VCaP (cell line): Measurements from ENCODE around the gene PEX19.
A peak's percentile ranks its signal among the peaks of the same experiment; 100 is the strongest.
"Not testable (repeated sequence)": the region's sequence is repeated elsewhere in the genome, so short reads cannot be mapped to it uniquely, and the experiment has no call there.

Experiments
- H3K27ac ChIP-seq: fragments of 450-650 bp; 2 replicates; pipeline ENCODE4 v1.5.1; 2017
- TF ChIP-seq, protein P1 (sequence below): fragments of 450-650 bp; conservative IDR thresholded peaks from 2 replicates; pipeline ENCODE4 v1.5.1; 2017; ENCODE audit warnings: mild to moderate bottlenecking, moderate library complexity

Gene PEX19

DNA sequence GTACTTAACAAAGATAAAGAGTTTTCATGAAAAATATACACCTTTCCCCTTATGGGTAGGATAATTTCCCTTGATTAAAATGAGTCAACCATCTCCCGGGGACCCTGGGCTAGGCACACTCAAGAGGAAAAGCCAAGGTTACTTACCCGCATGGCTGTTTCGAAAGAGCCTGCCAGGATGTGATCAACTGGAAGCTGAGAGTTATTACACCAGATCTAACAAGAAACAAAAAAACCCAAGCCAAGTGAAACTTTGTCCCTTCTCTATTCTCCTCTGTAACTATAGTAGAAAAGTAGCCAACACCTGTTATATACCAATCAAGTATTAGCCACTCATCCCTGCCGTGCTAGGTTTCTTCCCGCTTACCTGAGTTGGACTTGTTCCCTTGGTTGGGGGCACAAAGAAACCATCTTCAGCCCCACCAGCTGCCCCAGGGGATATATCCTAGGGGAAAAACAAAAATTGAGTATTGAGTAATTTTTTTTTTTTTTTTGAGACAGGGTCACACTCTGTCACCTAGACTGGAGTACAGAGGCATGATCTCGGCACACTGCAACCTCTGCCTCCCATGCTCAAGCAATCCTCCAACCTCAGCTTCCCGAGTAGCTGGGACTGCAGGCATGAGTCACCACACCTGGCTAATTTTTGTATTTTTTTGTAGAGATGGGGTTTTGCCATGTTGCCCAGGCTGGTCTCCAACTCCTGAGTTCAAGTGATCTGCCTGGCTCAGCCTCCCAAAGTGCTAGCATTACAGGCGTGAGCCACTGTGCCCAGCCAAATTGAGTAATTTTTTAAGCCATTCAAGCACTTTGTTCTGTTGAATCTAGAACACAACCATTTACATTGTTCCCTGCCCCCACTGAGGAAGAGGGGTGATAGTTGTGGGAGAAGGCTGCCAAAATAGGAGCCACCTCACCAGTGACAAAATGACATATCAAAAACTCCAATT, 8.4 kb upstream of the PEX19 start:
- H3K27ac ChIP-seq = no peak overlapping the region
- TF ChIP-seq, protein P1, sequence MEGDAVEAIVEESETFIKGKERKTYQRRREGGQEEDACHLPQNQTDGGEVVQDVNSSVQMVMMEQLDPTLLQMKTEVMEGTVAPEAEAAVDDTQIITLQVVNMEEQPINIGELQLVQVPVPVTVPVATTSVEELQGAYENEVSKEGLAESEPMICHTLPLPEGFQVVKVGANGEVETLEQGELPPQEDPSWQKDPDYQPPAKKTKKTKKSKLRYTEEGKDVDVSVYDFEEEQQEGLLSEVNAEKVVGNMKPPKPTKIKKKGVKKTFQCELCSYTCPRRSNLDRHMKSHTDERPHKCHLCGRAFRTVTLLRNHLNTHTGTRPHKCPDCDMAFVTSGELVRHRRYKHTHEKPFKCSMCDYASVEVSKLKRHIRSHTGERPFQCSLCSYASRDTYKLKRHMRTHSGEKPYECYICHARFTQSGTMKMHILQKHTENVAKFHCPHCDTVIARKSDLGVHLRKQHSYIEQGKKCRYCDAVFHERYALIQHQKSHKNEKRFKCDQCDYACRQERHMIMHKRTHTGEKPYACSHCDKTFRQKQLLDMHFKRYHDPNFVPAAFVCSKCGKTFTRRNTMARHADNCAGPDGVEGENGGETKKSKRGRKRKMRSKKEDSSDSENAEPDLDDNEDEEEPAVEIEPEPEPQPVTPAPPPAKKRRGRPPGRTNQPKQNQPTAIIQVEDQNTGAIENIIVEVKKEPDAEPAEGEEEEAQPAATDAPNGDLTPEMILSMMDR = no peak

DNA sequence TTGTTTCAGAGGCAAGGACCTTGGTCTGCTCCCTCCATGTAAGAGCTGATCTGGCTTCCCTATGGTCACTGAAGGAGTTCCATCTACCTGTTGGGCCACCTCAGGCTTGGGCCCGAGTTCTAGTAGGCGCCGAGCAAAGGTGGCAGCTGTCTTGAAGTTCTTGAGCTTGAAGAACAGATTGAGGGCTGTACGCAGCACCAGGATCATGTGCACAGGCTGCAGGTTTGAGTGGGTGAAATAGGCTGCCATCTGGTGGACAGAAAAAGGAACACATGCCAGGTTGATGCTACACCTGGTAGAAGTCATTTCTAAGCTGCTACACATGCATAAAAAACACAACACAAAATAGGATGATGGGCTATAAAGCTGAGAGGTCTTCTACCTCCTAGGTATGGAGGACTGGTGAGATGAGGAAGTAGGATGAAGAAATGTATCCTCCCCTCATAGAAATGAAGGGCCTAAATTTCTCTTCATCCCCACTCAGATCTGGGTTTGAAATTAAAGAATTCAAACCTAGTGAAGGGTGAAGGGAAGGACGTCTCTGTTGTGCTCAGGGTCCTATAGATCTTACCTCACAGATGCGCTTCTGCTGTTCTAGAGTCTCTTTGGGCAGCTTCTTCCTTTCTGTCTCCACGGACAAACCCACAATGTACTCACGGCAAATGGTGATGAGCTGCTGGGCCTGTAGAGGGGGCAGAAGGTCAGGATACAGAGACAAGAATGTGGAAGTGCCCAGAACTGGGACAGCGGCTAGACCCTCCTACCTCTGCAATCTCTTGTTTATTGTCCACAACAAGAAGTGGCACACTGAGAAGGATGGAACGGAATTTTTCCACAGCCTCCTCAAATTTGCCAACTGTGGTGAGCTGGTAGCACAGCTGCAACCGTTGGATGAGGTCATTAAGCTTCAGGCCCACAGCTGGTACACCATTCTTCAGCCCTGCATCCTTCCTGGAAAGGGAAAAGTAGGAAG, 6.6 kb upstream of the PEX19 start:
- no peak overlapping the region for H3K27ac ChIP-seq
- TF ChIP-seq, protein P1 = peak; percentile 90

DNA sequence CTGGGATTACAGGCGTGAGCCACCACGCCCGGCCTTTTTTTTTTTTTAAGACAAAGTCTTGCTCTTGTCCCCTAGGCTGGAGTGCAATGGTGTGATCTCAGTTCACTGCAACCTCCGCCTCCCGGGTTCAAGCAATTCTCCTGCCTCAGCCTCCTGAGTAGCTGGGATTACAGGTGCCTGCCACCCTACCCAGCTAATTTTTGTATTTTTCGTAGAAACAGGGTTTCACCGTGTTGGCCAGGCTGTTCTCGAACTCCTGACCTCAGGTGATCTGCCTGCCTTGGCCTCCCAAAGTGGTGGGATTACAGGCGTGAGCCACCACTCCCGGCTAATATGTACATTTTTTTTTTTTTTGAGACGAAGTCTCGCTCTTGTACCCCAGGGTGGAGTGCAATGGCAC, 2.8 kb upstream of the PEX19 start:
- not testable (repeated sequence) for H3K27ac ChIP-seq

DNA sequence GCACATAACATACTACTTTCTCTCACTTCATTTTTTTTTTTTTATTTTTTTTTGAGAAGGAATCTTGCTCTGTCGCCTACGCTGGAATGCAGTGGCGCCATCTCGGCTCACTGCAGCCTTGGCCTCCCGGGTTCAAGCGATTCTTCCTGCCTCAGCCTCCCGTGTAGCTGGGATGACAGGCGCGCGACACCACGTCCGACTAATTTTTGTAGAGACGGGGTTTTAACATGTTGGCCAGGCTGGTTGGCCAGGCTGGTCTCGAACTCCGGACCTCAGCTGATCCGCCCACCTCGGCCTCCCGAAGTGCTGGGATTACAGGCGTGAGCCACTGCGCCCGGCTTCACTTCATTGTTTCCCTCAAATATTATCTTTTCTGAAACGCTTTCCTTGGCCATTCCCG, 573 bp upstream of the PEX19 start:
- H3K27ac ChIP-seq = peak overlapping the region; percentile 81
- TF ChIP-seq, protein P1 = no peak

DNA sequence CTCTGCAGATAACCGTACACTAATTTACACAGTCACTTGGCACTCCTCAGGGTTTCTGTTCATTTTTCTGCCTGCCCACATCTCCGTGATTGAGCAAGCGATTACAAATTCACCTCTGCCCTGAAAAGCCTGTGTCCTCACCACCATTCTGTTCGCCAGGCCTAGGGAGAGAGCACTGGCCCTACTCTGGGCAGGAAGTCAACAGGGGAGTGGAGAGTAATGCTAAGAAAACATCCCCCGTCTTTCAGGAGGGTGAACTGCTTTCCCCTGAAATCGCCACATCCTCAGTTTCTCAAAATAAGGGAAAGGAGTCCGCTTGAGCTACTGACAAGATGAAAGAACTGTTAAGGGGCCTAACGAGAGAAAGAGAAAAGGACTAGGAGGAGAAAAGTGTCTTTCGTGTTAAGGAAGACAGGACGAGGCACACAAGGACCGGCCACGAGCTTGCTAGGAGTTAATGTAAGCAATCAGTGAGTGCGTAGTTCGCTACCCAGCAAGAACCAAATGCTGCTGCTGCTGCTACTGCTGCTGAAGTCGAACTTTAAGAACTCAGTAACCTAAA, 632 bp downstream of the PEX19 start:
- TF ChIP-seq, protein P1 = no peak
- peak overlapping the region; percentile 81 for H3K27ac ChIP-seq

DNA sequence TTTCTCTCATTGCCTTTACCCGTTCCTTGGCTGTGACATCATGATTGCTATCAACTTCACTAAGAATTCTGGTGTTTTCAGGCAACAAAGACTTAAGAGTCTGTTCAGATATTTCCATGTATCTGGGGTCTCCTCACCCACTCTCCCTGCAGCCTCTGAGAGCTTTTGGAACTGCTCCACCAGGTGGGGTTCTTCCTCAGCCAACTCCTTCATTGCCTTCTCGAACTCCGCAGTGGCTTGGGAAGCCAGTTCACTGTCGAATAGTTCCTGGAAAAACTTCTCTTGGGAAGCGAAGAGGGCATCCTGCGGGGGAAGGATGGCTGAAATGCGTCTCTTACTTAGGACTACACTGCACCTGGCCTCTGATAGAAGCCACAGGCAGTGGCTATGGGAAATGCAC, 2.1 kb downstream of the PEX19 start:
- TF ChIP-seq, protein P1 = no peak
- no peak overlapping the region for H3K27ac ChIP-seq

DNA sequence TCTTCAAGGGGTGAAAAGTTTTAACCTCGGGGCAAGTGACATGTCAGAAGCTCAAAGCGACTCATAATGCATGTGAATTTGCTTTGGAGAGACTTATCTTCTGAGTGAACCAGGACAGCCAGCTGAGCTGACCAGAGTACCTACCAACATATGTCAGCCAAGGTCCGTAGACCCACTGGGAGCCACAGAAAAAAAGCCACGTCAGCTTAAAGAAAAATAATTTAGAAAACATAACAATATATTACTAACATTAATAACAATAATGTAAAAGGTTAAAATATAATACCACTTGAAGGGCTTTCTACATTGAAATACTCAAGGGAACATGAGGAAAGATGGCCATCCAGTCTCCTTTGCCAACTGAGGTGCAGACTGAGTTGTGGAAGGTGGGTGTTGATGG, 6.9 kb downstream of the PEX19 start:
- TF ChIP-seq, protein P1 = no peak
- no peak overlapping the region for H3K27ac ChIP-seq
